ENCODE measurements around the gene ARPIN. TPM values are rescaled to one million over a fixed set of nuclear protein-coding genes. Genes with fewer than 3 reads are reported as not detected.

Gene ARPIN
- total RNA-seq: 9.8 and 11.8 TPM in 2 replicates

DNA sequence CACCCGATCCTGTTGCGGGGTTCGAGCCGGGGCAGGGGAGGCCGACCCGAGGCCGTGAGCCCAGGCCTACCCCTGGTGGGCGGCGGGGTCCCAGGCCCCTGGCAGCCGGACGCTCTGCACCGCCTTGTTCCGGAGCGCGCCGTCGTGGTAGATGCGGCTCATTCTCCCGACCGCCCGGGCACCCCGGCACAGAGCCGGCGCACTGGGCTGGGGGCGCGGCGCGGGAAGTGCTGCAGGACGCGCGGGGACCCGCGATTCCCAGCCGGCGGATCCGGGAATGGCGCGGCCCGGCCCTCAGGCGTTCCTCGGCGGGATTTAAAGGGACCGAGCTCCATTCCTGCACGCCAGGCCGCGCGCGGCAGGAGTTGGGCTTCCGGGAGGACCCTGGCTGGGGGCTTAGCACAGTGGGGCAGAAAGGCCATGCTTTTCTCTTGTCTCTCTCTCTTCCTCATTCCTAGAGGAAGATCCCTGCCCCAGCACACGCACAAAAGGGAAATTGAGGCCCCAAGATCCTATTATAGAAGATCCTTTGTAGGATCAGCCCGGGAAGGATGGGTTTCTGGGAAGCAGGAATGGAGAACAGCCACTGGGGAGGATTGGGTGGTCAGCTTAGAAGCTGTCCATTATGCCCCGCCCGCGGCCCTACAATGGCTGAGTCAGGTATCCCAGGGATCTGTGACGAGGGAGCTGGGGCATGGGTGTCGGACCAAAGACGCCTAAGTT lies at the start of gene ARPIN:
TSS of gene ARPIN (minus strand) at position 279 of the 723 bp plus-strand sequence. CDS start at position 162, 117 bp downstream.

DNA sequence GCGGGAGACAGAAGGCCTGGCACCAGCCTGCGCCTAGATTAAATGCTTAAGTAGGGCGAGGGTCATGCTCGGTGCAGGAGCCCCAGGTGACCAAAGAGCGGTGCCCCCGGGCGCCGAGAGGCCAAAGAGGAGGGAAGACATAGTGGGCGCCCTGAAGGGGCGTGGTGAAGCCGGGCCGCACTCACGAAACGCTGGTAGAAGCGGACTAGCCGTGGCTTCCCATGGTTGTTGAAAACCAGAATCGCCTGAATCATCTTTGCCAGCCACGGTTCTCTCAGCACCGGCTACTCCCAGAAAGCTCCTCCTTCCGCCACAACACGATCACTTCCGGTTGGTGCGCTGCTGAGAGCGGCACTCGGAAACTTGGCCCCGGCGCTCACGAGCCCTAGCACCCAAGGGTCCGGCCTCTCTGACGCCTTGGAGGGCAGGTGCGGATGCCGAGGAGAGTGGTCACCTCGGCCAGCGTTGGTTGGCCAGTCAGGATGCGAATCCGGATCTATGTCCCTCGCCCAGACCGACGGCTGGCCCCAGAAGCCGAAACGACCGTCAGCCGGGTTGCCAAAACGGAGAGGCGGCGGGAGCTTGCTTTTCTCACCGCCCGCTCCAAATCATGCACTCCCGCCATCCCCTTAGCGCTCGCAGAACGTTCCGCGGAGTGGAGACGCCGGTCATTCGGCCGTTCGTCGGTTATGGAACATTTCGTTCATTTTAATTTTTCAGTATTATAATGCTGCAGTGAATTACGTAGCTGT lies 18.9 kb downstream of the ARPIN start, which contains the start of gene AP3S2:
TSS of gene AP3S2 (minus strand) at position 299 of the 752 bp plus-strand sequence. CDS start at position 254, 45 bp downstream.

Other genes with a start within 250 kb of the ARPIN start
- gene PLIN1, start 233.6 kb downstream of the ARPIN start, total RNA-seq: 0.14 and 0.28 TPM in 2 replicates
- gene PEX11A, start 222.2 kb downstream of the ARPIN start, total RNA-seq: 8.0 and 8.8 TPM in 2 replicates
- under 0.01 and 0.14 TPM in 2 replicates for gene WDR93, start 222.1 kb downstream of the ARPIN start, total RNA-seq
- gene MESP1, start 161.7 kb downstream of the ARPIN start, total RNA-seq: 0.09 and 0.28 TPM in 2 replicates
- 0.37 and 0.57 TPM in 2 replicates for gene MESP2, start 136.6 kb downstream of the ARPIN start, total RNA-seq
- 53.2 and 75.0 TPM in 2 replicates for gene ANPEP, start 98.1 kb downstream of the ARPIN start, total RNA-seq
- 39.9 and 52.9 TPM in 2 replicates for gene AP3S2, start 19.0 kb downstream of the ARPIN start, total RNA-seq
- 5.7 and 6.2 TPM in 2 replicates for gene ZNF710, start 88.4 kb upstream of the ARPIN start, total RNA-seq
- 71.6 and 75.5 TPM in 2 replicates for gene IDH2, start 189.5 kb upstream of the ARPIN start, total RNA-seq

All from smooth muscle cell of bladder (primary cell).